Activated CD8-positive, alpha-beta memory T cell treated with anti-CD3 and anti-CD28 coated beads, Interleukin-2, amount 50 U/mL, for 4 hours (primary cell): ENCODE results near the gene FITM1.

Experiments
- DNase-seq: peaks from one replicate; pipeline ENCODE4 v3.0.0-alpha.2; 2020

Gene FITM1

DNA sequence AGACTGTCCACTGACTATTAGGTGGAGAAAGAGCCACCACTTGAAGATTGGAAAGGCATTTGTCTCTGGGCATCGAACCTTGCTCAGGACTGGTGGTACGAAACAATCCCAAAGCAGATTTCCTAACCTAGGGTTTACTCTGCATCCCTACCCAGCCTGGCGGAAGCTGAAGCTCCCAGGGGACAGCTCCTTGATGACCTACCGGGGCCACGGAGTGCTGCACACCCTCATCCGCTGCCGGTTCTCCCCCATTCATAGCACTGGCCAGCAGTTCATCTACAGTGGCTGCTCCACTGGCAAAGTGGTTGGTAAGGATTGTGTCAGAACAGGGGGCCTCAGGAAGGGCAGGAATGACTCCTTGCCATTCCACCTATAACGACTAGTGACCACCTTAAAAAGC is 9.2 kb upstream of the FITM1 start:
- no peak for DNase-seq

DNA sequence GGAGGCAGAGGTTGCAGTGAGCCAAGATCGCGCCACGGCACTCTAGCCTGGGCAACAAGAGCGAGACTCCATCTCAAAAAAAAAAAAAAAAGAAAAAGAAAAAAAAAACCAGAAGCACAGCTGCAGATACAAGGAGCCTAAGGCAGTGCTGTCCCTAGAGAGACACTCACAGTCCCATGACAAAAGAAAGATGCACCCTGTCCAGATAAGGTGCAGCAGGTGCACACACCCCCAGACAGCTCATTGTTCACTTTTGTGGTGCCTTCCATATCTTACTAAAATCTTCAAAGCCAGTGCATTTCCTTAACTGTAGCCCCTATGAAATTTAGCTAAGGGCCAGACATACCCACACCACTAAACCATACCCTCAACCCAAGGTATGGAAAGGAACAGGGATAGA is 8.0 kb upstream of the FITM1 start:
- no peak for DNase-seq

DNA sequence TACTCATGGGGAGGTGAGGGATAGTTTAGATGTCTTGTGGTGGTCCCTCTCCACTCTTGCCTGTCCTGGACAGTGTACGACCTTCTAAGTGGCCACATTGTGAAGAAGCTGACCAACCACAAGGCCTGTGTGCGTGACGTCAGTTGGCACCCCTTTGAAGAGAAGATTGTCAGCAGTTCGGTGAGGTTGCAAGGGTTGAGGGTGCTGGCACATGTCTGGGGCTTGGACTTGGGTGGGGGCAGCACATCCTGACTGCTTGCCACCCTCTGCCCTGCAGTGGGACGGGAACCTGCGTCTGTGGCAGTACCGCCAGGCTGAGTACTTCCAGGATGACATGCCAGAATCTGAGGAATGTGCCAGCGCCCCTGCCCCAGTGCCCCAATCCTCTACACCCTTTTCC is 7.6 kb upstream of the FITM1 start:
- DNase-seq = no peak

DNA sequence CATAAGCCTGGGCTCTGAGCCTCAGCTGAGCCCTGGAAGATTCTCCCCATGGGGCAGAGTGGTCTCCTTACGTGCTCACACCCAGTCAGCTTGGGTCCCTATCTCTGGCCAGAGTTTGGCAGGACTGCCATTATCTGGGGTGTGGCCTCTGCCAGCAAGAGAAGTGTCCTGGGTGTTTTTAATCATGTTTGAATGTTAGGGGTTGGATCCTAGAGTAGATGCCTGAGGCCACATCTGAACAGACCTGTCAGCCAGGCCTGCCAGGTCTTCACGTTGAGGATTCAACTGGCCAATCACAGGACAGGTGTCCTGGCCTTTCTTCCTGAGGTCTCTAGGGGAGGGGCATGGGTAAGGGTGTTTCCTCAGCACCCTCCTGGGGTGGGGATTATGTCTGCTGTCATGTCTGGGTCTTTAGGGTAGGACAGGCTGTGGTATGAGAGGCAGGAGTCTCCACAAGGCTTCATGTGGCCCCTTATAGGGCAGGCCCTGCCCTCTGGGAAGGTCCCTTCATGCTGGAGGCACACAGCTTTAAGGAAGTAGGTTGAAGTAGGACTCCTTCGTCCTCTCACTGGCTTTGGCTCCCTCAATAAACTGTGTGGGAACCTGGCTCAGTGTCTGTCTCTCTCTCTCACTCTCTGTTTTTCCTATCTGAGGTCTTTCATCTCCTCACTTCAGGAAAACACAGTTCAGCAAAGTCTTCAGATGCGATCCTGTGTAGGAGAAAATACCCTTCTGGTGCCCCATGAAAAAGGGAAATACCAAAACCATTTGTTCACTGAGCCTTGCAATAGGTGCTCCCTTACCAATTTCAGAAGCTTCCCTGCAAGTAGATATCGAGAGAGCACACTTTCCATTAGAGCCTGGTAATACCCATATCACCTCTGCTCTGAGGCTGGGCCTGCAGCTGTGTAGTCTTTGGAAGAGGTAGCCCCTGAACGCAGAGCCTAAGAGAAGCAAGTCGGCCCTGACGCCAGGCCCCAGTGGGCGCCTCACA is 6.7 kb upstream of the FITM1 start:
- no peak for DNase-seq

DNA sequence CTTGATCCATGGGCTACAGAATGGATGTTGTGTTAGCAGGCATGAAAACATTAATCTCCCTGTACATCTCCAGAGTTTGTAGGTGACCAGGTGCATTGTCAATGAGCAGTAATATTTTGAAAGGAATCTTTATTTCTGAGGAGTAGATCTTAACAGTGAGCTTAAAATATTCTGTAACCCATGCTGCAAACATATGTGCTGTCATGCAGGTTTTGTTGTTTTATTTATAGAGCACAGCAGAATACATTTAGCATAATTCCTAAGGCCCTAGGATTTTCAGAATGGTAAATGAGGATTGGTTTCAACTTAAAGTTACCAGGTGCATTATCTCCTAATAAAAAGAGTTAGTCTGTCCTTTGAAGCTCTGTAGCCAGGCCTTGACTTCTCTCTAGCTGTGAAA is 3.5 kb upstream of the FITM1 start:
- DNase-seq = no peak

DNA sequence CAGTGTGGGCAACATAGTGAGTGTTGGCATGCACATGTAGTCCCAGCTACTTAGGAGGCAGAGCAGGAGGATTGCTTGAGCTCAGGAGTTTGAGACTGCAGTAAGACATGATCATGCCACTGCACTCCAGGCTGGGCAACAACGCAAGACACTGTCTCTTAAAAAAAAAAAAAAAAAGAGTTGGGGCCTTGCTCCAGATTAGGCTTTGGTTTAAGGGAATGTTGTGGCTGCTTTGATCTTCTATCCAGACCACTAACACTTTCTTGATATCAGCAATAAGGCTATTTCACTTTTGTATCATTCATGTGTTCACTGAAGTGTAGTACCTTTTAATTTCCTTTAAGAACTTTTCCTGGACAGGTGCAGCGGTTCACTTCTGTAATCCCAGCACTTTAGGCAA is 2.8 kb upstream of the FITM1 start:
- DNase-seq = no peak

DNA sequence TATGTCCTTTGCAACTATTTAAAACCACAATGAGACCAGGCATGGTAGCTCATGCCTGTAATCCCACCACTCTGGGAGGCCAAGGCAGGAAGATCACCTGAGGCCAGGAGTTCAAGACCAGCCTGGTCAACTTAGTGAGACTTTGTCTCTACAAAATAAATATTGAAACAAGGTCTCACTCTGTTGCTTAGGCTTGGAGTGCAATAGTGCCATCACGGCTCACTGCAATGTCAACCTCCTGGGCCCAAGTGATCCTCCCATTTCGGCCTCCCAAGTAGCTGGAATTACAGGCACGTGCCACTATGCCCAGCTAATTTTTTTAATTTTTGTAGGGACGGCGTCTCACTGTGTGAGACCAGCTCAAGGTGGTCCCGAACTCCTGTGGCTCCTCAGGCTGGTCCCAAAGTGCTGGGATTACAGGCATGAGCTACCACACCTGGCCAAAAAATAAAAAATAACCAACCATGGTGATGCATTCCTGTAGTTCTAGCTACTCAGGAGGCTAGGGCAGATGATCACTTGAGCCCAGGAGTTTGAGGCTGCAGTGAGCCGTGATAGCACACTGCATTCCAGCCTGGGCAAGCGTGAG is 955 bp upstream of the FITM1 start:
- DNase-seq = no peak

DNA sequence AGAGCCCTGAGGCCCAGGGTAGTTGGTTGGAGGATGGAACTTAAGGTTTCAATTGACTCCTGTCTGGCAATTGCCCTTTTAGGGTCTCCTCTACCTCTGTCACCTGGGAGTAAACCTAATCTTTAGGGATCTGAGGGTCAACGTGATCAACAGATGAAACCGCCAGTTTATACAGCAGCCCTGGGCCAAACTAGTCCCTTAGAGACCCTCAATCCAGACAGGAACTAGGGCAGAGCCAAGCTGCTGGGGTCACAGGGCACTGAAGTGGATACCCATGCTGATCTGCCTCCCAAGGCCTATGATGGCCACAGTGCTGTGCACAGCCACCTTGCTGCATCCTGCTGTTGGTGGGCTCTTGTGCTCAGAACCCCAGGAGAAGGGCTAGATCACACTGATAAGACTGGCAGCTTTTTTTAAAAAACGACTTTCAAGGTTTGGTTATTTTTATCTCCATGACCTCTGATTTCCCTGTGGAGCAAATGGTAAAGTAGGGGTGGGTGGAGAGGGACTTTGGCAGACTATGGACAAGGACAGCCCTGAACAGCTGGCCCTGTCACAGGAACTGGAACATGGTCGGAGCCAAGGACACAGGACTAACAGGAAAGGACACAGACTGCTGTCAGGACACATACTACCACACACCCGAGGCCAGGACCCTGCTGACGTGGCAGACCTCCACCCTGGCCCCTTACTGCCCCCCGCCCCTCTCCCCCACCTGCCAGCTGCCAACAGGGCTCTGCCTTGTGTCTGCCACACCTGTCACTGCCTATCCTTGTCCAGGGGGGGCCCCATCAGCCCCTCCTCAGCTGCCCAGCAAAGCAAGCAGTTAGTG is 474 bp downstream of the FITM1 start:
- DNase-seq = no peak

DNA sequence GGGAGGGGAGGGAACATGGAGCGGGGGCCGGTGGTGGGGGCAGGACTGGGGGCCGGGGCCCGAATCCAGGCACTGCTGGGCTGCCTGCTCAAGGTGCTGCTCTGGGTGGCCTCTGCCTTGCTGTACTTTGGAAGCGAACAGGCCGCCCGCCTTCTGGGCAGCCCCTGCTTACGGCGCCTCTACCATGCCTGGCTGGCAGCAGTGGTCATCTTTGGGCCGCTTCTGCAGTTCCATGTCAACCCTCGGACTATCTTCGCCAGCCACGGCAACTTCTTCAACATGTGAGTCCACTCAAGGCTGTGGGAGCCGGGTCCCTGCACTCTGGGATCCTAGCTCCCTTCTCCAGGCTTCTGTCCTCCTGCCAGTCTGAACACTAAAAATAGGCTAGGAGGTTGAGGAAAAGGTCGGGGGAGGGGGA is 1.1 kb downstream of the FITM1 start:
- DNase-seq = no peak

DNA sequence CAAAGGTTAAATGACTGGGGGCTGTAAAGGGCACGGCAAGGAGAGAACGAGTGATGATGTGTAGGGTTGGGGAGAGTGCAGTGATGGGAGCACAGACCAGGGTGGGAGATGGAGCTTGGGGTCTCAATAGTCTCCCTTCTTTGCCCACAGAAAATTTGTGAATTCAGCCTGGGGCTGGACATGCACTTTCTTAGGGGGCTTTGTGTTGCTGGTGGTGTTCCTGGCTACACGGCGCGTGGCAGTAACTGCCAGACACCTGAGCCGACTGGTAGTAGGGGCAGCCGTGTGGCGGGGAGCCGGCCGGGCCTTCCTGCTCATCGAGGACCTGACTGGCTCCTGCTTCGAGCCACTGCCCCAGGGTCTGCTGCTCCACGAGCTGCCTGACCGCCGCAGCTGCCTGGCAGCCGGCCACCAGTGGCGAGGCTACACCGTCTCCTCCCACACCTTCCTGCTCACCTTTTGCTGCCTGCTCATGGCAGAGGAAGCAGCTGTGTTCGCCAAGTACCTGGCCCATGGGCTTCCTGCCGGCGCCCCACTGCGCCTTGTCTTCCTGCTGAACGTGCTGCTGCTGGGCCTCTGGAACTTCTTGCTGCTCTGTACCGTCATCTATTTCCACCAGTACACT is 1.7 kb downstream of the FITM1 start:
- DNase-seq = no peak

DNA sequence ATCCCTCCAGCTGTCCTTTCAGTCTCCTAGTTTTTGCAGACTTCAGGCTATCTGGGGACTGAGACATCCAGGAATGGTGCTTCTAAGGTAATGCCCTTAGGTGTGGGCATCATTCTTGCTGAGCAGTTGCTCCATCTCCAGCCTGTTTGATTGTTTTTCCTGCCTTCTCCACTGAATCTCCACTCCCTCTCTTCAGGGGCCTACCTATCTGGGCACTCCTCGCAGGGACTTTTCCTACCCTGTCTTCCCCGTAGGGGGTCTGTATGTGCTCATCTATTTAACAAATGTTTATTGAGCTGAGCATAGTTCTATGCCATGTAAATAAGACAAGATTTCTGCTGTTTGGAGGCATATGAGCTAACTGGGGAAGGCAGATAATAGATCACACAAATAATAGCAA is 2.5 kb downstream of the FITM1 start:
- DNase-seq = no peak

DNA sequence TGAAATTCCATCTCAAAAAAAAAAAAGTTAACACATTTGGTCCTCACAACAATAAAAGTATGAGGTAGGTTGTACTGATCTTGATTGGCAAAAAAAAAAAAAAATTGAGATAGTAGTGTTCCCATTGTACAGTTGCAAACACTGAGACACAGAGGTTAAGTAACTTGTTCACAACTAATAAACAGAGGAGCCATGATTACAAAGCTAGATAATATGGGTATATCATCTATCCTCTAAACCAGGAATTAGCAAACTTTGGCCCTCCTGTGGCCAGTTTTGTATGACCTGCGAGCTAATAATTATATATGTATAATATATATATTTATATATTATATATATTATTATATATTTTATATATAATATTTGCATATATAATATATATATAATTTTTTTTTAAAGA is 3.3 kb downstream of the FITM1 start:
- no peak for DNase-seq

DNA sequence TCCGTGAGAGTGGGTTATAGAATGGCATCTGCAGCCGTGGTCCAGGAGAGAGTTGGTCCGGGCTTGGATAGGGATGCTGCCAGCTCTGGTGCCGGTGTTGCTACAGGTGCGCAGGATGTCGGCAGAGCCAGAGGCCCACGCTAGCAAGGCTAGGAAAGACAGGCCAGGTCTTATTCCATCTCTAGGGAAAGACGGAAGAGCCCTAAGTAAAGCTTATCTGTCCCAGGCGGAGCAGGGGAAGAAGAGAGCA is 5.0 kb downstream of the FITM1 start:
- DNase-seq = no peak

DNA sequence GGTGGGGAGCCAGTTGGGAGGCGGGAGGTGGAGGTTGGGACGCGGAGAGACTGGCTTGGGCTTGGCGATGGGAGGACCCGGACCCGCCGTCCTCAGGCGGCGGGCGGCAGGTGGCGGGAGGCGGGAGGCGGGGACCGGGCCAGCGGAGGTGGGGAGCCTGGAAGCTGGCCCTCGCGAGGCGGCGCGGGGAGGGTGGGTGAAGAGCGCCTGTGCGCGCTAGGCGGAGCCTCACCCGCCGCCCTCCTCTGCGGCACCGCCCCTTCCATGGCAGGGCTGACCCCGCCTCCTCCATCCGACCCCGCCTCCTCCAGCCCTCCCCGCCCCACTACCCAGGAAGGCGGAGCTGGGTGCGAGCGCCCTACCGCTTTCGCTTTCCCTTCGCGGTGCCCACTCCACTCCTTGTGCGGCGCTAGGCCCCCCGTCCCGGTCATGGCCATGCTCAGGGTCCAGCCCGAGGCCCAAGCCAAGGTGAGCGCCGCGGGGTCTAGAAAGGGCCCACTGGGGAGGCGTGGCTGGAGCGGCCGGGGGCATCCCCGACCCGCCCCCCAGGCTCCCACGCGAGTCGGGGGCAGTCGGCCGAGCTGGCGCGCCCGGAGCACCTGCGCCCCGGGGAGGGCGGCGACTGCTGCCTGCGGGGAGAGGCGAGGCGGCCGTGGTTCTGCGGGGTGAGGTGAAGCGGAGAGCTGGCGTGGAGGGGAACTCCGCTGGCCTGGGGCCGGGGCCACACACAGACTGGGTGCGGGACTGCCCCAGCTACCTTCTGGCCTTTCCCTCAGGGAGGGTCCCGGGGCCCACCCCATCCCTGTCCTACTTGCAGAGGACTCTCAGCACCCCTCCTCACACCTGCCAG is 5.6 kb downstream of the FITM1 start, which contains the start of gene PSME1:
Gene PSME1, plus strand, starts transcription at position 361 of the 850 bp plus-strand sequence. Its CDS starts 69 bp downstream, at position 430.
- DNase-seq = peak; percentile 95

DNA sequence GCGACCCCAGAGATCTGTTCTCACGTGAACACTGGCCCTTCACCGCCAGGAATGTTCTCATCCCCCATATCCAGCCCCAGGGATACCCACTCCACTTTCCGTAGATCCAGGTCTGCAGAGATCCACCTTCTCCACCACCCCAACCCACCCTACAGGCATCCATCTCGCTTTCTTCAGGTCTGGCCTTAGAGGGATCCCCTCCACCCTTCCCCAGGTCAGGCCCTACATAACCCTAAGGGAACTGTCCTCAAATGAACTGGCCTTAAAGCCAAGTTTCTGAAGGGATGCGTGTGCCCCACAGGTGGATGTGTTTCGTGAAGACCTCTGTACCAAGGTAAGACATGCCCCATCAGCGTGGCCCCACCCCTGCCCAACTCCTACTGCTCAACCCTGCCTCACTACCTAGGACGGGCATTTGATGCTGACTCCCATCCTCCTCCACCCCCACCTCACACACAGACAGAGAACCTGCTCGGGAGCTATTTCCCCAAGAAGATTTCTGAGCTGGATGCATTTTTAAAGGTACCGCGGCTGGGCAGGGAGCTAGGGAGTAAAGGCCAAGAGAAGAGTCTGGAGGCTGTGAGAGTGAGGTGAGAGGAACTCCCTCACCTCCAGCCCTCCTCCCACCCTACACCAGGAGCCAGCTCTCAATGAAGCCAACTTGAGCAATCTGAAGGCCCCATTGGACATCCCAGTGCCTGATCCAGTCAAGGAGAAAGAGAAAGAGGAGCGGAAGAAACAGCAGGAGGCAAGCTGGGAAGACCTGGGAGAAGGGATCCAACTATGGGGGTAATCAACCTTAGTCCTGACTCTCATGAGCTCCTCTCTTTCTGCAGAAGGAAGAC is 6.4 kb downstream of the FITM1 start:
- DNase-seq = no peak

DNA sequence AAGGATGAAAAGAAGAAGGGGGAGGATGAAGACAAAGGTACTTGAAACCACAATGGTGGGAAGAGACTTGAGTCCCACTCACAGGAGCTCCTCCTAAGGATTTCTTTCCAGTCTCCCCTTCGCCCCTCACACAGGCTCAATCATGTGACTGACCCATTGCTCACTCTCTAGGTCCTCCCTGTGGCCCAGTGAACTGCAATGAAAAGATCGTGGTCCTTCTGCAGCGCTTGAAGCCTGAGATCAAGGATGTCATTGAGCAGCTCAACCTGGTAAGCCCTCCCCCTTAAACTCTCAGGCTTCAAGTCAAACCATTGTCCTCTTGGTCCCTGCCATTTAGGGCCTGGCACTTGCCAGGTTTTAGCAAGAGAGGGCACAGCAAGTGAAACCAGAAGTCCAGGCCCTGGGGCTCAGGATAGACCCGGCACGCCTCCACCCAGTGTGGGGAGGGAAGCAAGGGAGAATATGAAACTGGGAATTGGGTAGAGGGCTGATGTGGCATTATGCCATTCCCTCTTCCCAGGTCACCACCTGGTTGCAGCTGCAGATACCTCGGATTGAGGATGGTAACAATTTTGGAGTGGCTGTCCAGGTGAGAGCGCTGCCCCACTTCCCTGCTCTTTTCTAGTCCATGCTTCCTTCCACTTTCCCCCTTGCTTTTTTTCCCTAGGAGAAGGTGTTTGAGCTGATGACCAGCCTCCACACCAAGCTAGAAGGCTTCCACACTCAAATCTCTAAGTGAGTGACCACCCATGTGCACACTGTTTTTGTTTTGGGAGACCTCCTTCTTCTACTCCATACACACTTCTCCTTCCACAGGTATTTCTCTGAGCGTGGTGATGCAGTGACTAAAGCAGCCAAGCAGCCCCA is 7.3 kb downstream of the FITM1 start:
- no peak for DNase-seq

DNA sequence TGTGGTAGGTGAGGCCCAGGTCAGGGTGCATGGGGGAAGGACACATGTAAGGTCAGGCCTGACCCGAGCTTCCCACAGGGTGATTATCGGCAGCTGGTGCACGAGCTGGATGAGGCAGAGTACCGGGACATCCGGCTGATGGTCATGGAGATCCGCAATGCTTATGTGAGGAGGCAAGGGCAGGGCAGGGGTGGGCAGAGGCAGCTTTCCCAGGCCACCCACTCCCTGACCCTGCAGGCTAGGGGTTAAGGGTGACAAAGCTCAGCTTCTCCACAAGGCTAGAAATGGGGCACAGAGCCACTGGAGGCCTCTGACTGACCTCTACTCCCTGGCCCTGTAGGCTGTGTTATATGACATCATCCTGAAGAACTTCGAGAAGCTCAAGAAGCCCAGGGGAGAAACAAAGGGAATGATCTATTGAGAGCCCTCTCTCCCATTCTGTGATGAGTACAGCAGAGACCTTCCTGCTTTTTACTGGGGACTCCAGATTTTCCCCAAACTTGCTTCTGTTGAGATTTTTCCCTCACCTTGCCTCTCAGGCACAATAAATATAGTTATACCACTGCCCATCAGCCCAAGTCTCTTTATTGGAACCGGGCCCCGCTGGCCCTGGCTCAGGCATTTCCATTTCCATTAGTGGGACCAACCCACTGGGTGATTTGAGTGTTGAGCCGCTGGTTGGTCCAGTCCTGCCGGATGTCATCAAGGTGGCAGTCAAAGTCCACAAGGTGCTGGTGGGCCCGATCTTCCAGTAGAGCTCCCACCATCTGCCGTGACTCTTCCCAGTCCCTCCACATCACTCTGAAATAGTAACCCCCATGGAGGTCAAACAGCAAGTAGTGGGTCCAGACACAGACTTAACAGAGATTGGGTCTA is 8.2 kb downstream of the FITM1 start:
- no peak for DNase-seq

DNA sequence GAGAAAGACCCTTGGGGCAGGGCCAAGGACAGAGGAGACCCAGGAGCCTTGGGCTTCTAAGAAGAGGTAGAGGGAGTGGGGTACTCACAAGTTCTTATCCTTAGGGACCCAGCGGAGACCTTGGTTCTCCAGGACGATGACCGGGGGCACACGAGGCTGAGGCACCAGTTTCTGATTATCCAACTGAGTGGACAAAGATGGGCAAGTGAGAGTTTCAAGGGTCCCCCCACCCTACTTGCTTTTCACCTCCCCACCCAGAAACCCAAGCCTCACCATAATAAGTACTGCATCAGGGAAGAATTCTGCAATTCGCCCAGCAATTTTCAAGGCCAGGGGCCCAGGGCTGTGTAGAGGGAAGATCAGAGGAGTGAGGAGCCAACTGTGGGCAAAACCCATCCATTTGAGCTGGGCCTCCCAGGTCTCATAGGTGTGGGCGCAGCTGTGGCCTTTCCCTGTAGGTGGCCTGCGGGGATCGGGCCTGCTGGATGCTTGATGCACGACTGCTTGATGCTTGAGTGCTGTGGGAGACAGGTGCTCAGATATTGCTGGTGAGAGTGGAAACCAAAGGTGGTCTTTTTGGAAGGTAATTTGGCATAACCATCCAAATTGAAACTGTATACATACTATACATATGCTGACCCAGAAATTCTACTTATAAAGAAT is 8.9 kb downstream of the FITM1 start:
- no peak for DNase-seq
